OCI-M2 (cell line): Measurements from ENCODE around the gene HS6ST3.

ENCODE experiments used
- DNase-seq: peaks from one replicate; lab custom pipeline; 2025; ENCODE audit not compliant: unreplicated experiment; lab: John Stamatoyannopoulos, UW

Gene HS6ST3

GRCh38 chr13:96816261-96816660 is 726.4 kb downstream of the HS6ST3 start:
- no peak for DNase-seq

- DNase-seq: no peak
Observed at GRCh38 chr13:96816874-96817273, 727.0 kb downstream of the HS6ST3 start.

GRCh38 chr13:96817336-96817941 is 727.5 kb downstream of the HS6ST3 start:
- no peak for DNase-seq

GRCh38 chr13:96819375-96819774 is 729.5 kb downstream of the HS6ST3 start:
- no peak for DNase-seq

GRCh38 chr13:96821381-96821780 is 731.5 kb downstream of the HS6ST3 start:
- no peak for DNase-seq

GRCh38 chr13:96821971-96822370 is 732.1 kb downstream of the HS6ST3 start:
- no peak for DNase-seq

GRCh38 chr13:96822895-96823294 is 733.0 kb downstream of the HS6ST3 start:
- no peak for DNase-seq

GRCh38 chr13:96824140-96824539 is 734.2 kb downstream of the HS6ST3 start:
- no peak for DNase-seq

- no peak for DNase-seq
Observed at GRCh38 chr13:96825653-96826052, 735.7 kb downstream of the HS6ST3 start.

GRCh38 chr13:96834626-96835025 is 744.7 kb downstream of the HS6ST3 start:
- DNase-seq: no peak

- no peak for DNase-seq
Observed at GRCh38 chr13:96835546-96835945, 745.6 kb downstream of the HS6ST3 start.

GRCh38 chr13:96836733-96837132 is 746.8 kb downstream of the HS6ST3 start:
- no peak for DNase-seq

- no peak for DNase-seq
Observed at GRCh38 chr13:96837809-96838208, 747.9 kb downstream of the HS6ST3 start.

GRCh38 chr13:96844195-96844594 is 754.3 kb downstream of the HS6ST3 start:
- DNase-seq: no peak

- no peak for DNase-seq
Observed at GRCh38 chr13:96844616-96845015, 754.7 kb downstream of the HS6ST3 start.

- DNase-seq: no peak
Observed at GRCh38 chr13:96848286-96848685, 758.4 kb downstream of the HS6ST3 start.

GRCh38 chr13:96849091-96849490 is 759.2 kb downstream of the HS6ST3 start:
- no peak for DNase-seq

- no peak for DNase-seq
Observed at GRCh38 chr13:96850538-96851145, 760.7 kb downstream of the HS6ST3 start.

- DNase-seq: no peak
Observed at GRCh38 chr13:96851856-96852445, 762.0 kb downstream of the HS6ST3 start.

GRCh38 chr13:96858133-96858826 is 768.4 kb downstream of the HS6ST3 start:
- no peak for DNase-seq

GRCh38 chr13:96860882-96861281 is 771.0 kb downstream of the HS6ST3 start:
- no peak for DNase-seq

- DNase-seq: no peak
Observed at GRCh38 chr13:96862093-96862492, 772.2 kb downstream of the HS6ST3 start.
